Peyer's patch (tissue), 4 donors: ENCODE measurements around the gene SLPI.

Experiments
- POLR2A ChIP-seq, 2 donors: fragments of 450-650 bp; IDR thresholded peaks; one replicate each; pipeline ENCODE4 v1.5.1; 2017; ENCODE audit warnings: antibody characterized with exemption in 2 of 2, mild to moderate bottlenecking in 2 of 2, moderate library complexity in 2 of 2
- TF ChIP-seq, protein P1 (sequence below), 6 experiments: fragments of 450-650 bp in 4 of 6; fragments of 200-600 bp in 2 of 6; sonication (generic) in 1 of 6; IDR thresholded peaks; one replicate each; pipeline ENCODE4 v1.5.1; 2017 to 2019; ENCODE audit warnings: antibody characterized with exemption in 6 of 6, mild to moderate bottlenecking in 3 of 6, moderate library complexity in 1 of 6

DNA sequence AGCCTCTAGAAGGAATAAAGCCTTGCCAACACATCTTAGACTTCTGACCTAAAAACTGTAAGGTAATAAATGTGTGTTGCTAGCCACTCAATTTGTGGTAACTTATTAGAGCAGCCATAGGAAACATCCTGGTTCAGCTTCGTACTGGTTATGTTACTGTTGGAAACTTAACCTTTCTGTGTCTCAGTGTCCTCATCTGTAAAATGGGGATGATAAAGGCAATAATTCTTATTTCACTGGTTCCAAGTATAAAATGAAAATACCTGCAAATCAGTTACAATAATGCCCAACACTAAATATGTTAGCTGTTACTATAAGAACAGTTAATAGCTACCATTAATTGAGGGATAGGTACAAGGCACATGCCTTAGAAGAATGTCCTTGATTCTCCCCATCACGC is 38.0 kb upstream of the SLPI start:
- TF ChIP-seq POLR2A (IDR thresholded peaks at IDR 0.05) = no peak
- TF ChIP-seq, protein P1, sequence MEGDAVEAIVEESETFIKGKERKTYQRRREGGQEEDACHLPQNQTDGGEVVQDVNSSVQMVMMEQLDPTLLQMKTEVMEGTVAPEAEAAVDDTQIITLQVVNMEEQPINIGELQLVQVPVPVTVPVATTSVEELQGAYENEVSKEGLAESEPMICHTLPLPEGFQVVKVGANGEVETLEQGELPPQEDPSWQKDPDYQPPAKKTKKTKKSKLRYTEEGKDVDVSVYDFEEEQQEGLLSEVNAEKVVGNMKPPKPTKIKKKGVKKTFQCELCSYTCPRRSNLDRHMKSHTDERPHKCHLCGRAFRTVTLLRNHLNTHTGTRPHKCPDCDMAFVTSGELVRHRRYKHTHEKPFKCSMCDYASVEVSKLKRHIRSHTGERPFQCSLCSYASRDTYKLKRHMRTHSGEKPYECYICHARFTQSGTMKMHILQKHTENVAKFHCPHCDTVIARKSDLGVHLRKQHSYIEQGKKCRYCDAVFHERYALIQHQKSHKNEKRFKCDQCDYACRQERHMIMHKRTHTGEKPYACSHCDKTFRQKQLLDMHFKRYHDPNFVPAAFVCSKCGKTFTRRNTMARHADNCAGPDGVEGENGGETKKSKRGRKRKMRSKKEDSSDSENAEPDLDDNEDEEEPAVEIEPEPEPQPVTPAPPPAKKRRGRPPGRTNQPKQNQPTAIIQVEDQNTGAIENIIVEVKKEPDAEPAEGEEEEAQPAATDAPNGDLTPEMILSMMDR (IDR thresholded peaks at IDR 0.05) = no peak
